ENCODE measurements around the gene GINS3.

- no peak for TF ChIP-seq CTCF (IDR thresholded peaks at IDR 0.05)
- no peak for TF ChIP-seq POLR2A (IDR thresholded peaks at IDR 0.05)
- TF ChIP-seq EP300 (IDR thresholded peaks at IDR 0.05) = no peak
- TF ChIP-seq POLR2AphosphoS5 (IDR thresholded peaks at IDR 0.05) = no peak
These were observed 21.1 kb downstream of the GINS3 start for GRCh38 chr16:58413359-58413758.

Data from upper lobe of left lung (tissue), 4 donors.